Lower leg skin (tissue), 3 donors: ENCODE data around the gene NFATC4.

Experiments used
- POLR2A ChIP-seq, 2 donors: fragments of 450-650 bp; IDR thresholded peaks; one replicate each; pipeline ENCODE4 v1.6.1; 2016 to 2017; ENCODE audit warnings: antibody characterized with exemption in 2 of 2, mild to moderate bottlenecking in 1 of 2, moderate library complexity in 1 of 2
- TF ChIP-seq, protein P1 (sequence below), 3 donors: fragments of 450-650 bp; IDR thresholded peaks; one replicate each; pipeline ENCODE4 v1.5.1; 2016; ENCODE audit warnings: antibody characterized with exemption in 3 of 3, mild to moderate bottlenecking in 3 of 3, moderate library complexity in 2 of 3

DNA sequence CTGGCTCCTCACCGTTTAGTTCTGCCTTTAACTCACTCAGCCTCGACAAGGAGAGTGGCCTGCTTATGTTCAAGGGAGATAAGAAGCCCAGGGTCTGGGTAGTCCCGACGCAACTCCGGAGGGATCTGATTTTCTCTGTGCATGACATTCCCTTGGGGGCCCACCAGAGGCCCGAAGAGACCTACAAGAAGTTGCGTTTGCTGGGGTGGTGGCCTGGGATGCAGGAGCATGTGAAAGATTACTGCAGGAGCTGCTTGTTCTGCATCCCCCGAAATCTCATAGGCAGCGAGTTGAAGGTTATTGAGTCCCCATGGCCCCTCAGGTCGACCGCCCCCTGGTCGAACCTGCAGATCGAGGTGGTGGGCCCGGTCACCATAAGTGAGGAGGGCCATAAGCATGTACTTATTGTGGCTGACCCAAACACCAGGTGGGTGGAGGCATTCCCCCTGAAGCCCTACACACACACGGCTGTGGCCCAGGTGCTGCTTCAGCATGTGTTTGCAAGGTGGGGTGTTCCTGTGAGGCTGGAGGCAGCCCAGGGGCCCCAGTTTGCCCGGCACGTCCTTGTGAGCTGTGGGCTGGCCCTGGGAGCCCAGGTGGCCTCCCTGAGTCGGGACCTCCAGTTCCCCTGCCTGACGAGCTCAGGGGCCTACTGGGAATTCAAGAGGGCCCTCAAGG is 48.4 kb downstream of the NFATC4 start:
- TF ChIP-seq, protein P1, sequence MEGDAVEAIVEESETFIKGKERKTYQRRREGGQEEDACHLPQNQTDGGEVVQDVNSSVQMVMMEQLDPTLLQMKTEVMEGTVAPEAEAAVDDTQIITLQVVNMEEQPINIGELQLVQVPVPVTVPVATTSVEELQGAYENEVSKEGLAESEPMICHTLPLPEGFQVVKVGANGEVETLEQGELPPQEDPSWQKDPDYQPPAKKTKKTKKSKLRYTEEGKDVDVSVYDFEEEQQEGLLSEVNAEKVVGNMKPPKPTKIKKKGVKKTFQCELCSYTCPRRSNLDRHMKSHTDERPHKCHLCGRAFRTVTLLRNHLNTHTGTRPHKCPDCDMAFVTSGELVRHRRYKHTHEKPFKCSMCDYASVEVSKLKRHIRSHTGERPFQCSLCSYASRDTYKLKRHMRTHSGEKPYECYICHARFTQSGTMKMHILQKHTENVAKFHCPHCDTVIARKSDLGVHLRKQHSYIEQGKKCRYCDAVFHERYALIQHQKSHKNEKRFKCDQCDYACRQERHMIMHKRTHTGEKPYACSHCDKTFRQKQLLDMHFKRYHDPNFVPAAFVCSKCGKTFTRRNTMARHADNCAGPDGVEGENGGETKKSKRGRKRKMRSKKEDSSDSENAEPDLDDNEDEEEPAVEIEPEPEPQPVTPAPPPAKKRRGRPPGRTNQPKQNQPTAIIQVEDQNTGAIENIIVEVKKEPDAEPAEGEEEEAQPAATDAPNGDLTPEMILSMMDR (IDR thresholded peaks at IDR 0.05) = no peak
- no peak for TF ChIP-seq POLR2A (IDR thresholded peaks at IDR 0.05)
